Kidney capillary endothelial cell (primary cell): ENCODE results near the gene UBN1.
A peak's percentile ranks its signal among the peaks of the same experiment; 100 is the strongest.

ENCODE experiments used
- DNase-seq: peaks from one replicate; pipeline ENCODE4 v3.0.0-alpha.2; 2018; ENCODE audit warnings: low spot score

UBN1 gene

GRCh38 chr16:4846901-4847773, at the start of gene UBN1, which contains the start of gene GLYR1:
TSS of gene UBN1 (plus strand) at chr16:4847481. CDS start at chr16:4852918, 5,437 bp downstream.
TSS of gene GLYR1 (minus strand) at chr16:4847288. CDS start at chr16:4847265, 23 bp downstream.
- peak; percentile 92 for DNase-seq

- DNase-seq: no peak
These were observed 49.5 kb upstream of the UBN1 start for GRCh38 chr16:4797805-4798252.

GRCh38 chr16:4798456-4798855, 48.8 kb upstream of the UBN1 start:
- no peak for DNase-seq

- no peak for DNase-seq
These were observed 48.0 kb upstream of the UBN1 start for GRCh38 chr16:4799171-4799855.

GRCh38 chr16:4800290-4801041, 46.8 kb upstream of the UBN1 start:
- DNase-seq: no peak

GRCh38 chr16:4801051-4801961, 46.0 kb upstream of the UBN1 start:
- no peak for DNase-seq

- peak; percentile 29 for DNase-seq
These were observed 45.2 kb upstream of the UBN1 start, which contains the start of gene ROGDI for GRCh38 chr16:4801962-4802658. TSS of gene ROGDI (minus strand) at chr16:4802633. CDS start at chr16:4802571, 62 bp downstream.

- peak; percentile 84 for DNase-seq
These were observed 44.5 kb upstream of the UBN1 start for GRCh38 chr16:4802659-4803287.

GRCh38 chr16:4803401-4803844, 43.9 kb upstream of the UBN1 start:
- no peak for DNase-seq

GRCh38 chr16:4803898-4804762, 43.2 kb upstream of the UBN1 start:
- no peak for DNase-seq

GRCh38 chr16:4805231-4805630, 42.0 kb upstream of the UBN1 start:
- DNase-seq: no peak

- DNase-seq: no peak
These were observed 41.0 kb upstream of the UBN1 start for GRCh38 chr16:4806280-4806679.

GRCh38 chr16:4811242-4811641, 36.0 kb upstream of the UBN1 start:
- no peak for DNase-seq

GRCh38 chr16:4811773-4812172, 35.5 kb upstream of the UBN1 start:
- no peak for DNase-seq

- DNase-seq: no peak
These were observed 33.9 kb upstream of the UBN1 start for GRCh38 chr16:4813251-4814003.

- no peak for DNase-seq
These were observed 33.2 kb upstream of the UBN1 start for GRCh38 chr16:4814046-4814445.

- DNase-seq: no peak
These were observed 32.6 kb upstream of the UBN1 start for GRCh38 chr16:4814542-4815173.

GRCh38 chr16:4820652-4821051, 26.6 kb upstream of the UBN1 start:
- no peak for DNase-seq
